Smooth muscle cell of the brain vasculature (primary cell): ENCODE measurements around the gene VSIG10L2.
"Not testable (repeated sequence)": the region's sequence is repeated elsewhere in the genome, so short reads cannot be mapped to it uniquely, and the experiment has no call there.

Source experiments
- DNase-seq: peaks from one replicate; pipeline ENCODE4 v3.0.0-alpha.2; 2012; ENCODE audit warnings: low read depth, low spot score

VSIG10L2 gene

GRCh38 chr11:125945797-125946520, at the start of gene VSIG10L2:
TSS of gene VSIG10L2 (plus strand) at chr11:125946044. CDS start at chr11:125946056, 12 bp downstream.
- no peak for DNase-seq

DNA sequence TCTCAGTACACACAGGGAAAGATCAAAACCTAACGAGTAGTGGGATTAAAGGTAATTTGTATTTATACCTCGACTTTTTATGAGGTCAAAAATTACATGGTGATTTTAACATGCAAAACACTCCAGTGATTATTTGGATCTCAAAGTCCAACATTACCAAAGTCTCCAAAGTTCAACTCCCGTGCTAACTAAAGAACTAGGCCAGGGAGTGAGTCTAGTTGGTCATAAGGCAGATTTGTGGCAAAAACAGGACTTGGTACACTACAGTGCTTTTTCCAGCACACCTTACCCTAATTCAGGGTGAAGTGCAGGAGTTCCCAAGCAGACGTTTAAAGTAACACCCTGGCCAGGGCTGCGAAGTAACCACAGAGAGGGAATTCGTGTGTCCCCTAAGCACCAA, 44.0 kb upstream of the VSIG10L2 start:
- no peak for DNase-seq

DNA sequence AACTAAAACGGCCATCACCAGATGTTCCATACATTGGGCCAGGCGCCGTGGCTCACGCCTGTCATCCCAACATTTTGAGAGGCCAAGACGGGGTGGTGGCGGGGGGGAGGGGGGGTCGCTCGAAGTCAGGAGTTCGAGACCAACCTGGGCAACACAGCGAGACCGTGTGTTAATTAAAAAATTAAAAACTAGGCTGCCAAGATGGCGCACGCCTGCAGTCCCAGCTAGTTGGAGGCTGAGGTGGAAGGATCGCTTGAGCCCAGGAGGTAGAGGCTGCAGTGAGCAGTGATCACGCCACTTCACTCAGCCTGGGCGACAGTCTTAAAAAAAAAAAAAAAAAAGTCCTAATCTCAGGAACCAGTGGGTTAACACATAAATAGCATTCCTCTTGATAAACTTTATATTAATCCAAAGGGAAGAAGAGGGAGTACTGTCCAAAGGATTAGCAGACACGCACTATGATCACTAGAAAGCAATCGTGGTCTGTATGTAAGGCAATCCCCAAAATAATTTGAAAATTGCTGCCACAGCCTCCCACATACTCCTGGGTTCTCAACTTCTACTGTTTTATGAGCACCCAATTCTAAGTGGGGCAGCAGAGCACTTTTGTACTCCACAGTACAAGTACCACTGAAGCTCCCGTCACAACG, 43.4 kb upstream of the VSIG10L2 start:
- no peak for DNase-seq

DNA sequence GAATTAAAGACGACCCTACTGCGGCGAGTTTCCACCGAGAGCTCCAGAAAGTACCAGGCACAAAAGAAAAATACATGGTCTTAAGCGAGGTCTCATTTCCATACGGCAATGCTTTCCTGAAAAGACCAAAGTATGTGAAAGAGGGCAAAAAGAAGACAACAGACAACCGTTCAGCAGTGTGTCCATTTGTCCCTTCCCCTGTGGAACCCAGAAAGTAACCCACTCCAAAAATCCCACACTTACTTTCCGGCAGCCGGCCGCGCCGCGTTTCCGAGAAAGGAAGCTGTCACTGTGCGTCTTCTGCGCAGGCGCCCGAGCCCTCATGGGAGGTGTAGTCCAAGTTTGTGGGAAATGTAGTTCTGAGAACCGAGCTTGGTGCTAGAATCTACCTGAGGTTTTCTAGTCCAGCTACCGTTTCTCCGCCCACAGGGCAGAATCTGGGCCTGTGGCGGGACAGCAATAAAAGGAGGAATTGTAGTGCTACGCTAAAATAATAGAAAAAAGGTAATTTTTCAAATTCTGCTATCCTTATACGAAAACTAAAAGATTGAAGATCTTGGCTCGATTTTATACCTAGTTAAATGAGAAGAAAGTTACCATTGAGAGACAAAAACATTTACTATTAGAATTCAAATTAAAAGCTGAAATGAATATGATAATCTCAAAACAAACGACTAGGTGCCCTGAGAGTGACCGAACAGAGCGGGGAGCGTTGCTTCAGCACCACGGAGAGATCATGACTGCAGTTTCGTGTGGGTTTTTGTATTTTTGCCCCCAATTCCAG, 42.7 kb upstream of the VSIG10L2 start, which contains the start of gene PUS3:
PUS3 (minus strand) TSS at position 280 of the 784 bp plus-strand sequence. CDS start 6,922 bp downstream, outside the sequence.
- DNase-seq, result peak; percentile 65

DNA sequence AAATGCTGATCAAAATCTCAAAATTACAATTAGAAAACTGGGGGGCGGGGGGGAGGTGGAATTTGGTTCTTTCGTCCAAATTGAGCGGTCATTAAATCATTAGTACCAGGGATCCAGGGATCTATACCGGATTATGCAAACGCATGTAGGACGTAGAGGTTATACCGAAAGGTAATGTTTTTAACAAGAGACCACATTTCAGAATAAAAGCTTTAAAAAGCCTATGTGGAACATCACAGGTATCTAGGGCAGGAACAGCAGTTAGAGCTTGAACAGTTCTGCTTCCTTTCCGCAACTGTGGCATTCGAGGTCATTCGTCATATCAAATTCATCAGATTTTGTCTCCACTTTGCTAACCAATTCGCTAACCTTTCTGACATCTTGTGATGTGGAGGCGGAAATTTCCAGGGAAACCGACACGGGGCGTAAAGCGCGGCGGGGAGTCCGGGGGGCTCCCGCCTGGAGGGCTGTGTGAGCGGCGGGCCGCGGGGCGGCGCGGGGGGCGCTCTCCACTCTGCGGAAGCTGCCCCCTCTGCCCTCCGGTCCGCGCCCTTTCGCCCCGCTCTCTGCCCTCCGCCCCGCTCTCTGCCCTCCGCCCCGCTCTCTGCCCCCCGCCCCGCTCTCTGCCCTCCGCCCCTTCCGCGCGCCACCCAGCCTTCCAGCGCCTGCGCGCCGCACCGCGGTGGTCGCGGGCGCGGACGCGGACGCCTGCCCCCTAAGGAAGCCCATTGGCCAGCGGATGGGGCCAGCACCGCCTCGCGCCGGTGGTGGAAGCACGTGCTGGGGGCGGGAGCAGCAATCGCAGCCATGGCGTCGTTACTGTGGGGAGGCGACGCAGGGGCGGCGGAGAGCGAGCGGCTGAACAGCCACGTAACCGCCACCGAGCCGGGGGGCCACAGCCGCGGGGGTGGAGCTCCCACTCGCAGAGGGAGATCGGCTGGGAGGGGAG, 41.9 kb upstream of the VSIG10L2 start, which contains the start of gene DDX25:
DDX25 (plus strand) TSS at position 798 of the 949 bp plus-strand sequence; CDS start at position 808, 10 bp downstream.
- no peak for DNase-seq

GRCh38 chr11:125904678-125905077, 41.2 kb upstream of the VSIG10L2 start:
- DNase-seq, result no peak

DNA sequence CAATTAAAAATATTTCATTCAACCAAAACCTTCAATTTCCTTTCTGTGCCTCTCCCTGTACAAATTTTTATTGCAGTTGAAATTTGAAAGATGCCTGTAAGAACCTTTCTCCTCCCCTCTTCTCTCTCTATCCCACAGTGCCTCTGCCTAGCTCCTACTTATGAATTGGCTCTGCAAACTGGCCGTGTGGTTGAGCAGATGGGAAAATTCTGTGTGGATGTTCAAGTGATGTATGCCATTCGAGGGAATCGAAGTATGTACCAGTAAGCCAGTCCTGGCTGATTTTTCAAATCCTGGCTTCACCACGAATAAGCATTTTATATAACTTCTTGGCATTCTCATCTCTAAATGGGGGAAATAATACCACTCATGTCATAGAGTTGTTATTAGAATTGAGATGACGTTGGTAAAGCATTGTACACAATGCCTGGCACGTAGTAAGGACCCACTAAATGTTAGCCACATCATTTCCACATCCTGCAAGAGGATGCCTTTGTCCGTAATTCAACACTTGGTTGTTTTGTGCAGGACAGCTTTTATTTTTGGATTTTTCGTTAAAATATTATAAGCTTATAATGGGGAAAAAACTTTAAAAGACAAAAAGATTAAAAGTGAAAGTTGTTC, 35.5 kb upstream of the VSIG10L2 start:
- no peak for DNase-seq

- not testable (repeated sequence) for DNase-seq
Measured at GRCh38 chr11:125914601-125915000, 31.2 kb upstream of the VSIG10L2 start.

DNA sequence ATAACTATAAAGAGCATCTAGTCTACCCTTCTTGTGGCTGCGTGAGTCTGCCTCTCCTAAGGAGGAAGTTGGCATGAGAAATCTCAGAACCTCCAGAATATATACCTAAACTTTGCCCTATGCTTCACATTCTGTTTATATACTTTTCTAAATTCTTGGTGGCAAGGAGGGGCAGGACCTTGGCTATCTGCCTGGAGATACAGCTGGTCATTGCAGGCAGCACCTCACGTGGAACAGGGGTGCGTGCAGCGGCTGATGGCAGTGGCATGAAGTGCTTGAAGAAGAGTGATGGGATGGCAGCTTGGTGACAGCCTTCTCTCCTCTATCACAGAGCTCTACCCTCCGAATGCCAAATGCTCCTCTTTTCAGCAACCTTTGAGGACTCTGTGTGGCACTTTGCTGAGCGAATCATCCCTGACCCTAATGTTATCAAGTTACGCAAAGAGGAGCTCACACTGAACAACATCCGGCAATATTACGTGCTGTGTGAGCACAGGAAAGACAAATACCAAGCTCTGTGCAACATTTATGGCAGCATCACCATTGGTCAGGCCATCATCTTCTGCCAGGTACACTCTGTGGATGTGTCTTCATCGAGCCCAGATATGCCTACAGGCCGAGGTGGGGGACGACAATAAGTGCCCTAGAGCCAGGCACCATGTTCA, 29.0 kb upstream of the VSIG10L2 start:
- DNase-seq, result no peak

GRCh38 chr11:125918140-125918840, 27.6 kb upstream of the VSIG10L2 start:
- DNase-seq, result no peak

- DNase-seq, result no peak
Measured at GRCh38 chr11:125921042-125921441, 24.8 kb upstream of the VSIG10L2 start.

DNA sequence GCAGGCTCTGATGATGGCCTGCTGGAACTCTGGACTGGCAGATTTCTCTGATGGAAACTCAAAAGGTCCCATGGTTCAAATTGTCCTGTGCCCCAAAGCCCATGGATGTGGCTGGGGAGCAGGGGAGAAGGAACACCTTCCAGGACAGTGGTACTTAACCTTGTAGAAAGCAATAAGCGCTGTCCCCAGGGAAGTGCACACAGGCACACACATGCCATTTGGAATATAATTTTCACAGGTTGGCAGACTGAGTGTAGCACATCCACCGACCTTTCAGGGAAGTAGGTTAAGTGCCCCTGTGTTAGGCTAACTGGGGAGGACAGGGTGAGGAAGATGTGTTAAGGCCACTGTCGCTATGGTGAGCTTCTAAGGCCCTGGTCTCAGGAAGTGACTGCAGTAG, 23.7 kb upstream of the VSIG10L2 start:
- DNase-seq, result no peak

DNA sequence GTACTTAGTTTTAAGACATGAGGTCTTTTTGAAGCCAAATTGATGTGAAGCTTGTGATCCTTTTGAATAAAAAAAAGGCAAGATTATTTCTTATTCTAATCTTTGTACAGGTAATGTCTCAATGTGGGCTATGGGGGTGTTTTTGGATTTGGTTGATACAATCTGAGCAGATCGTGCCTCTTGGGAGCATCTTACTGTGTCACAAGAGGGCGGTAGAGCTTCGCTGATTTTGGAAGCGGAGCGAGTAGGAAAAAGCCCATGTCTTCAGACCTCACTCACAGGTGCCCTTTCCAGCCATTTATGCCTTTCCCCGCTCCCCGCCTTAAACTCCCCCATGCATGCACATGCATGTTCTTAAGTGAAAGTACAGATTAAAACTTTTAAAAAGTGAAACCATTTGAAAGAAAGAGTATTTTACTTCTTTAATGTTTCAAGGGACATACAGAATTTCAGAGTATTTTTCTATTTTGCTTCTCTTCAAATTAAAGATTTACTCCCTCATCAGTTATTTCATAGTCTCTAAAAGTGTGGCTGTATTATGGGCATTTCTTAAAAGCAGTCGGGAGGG, 22.7 kb upstream of the VSIG10L2 start:
- peak; percentile 53 for DNase-seq

- DNase-seq, result no peak
Measured at GRCh38 chr11:125923633-125924032, 22.2 kb upstream of the VSIG10L2 start.

GRCh38 chr11:125924384-125925007, 21.3 kb upstream of the VSIG10L2 start:
- DNase-seq, result no peak

GRCh38 chr11:125925247-125925740, 20.6 kb upstream of the VSIG10L2 start:
- no peak for DNase-seq

DNA sequence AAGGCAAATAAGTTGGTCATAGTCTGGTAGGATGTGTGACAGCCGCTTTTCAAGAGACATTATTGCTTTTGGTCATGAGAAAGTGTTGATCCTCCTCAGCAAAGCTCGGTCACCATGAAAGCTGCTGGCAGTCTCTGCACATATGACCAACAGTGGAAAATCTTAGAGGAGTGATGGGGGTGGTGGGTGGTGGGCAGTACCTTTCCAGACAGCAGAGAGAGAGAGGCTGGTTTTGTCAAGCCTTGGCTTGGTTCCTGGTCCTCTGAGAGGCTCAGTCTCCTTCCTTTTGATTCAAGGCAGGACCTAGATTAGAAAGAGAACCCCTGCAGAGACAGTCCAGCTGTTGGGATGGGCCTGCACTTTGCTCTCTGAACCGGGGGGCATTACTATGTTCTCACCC, 20.0 kb upstream of the VSIG10L2 start:
- DNase-seq, result no peak

GRCh38 chr11:125926682-125927081, 19.2 kb upstream of the VSIG10L2 start:
- no peak for DNase-seq
